ENCODE results near the gene NUDT8. TPM values are rescaled to one million over a fixed set of nuclear protein-coding genes. Genes with fewer than 3 reads are reported as not detected.

Gene NUDT8
- total RNA-seq, 4 donors from 2014 or later: 6.2 to 23.7 (median 9.6) TPM

GRCh38 chr11:67626970-67627369 is 2.8 kb downstream of the NUDT8 start:
- no peak for TF ChIP-seq CTCF (IDR thresholded peaks at IDR 0.05; ENCODE audit: low read depth)

- TF ChIP-seq CTCF (IDR thresholded peaks at IDR 0.05; ENCODE audit: low read depth): no peak
Measured at GRCh38 chr11:67617243-67617953, 12.3 kb downstream of the NUDT8 start.

- no peak for TF ChIP-seq CTCF (IDR thresholded peaks at IDR 0.05; ENCODE audit: low read depth)
Measured at GRCh38 chr11:67616431-67617242, 13.1 kb downstream of the NUDT8 start.

- TF ChIP-seq CTCF (IDR thresholded peaks at IDR 0.05; ENCODE audit: low read depth): no peak
Measured at GRCh38 chr11:67615728-67616430, 13.9 kb downstream of the NUDT8 start.

DNA sequence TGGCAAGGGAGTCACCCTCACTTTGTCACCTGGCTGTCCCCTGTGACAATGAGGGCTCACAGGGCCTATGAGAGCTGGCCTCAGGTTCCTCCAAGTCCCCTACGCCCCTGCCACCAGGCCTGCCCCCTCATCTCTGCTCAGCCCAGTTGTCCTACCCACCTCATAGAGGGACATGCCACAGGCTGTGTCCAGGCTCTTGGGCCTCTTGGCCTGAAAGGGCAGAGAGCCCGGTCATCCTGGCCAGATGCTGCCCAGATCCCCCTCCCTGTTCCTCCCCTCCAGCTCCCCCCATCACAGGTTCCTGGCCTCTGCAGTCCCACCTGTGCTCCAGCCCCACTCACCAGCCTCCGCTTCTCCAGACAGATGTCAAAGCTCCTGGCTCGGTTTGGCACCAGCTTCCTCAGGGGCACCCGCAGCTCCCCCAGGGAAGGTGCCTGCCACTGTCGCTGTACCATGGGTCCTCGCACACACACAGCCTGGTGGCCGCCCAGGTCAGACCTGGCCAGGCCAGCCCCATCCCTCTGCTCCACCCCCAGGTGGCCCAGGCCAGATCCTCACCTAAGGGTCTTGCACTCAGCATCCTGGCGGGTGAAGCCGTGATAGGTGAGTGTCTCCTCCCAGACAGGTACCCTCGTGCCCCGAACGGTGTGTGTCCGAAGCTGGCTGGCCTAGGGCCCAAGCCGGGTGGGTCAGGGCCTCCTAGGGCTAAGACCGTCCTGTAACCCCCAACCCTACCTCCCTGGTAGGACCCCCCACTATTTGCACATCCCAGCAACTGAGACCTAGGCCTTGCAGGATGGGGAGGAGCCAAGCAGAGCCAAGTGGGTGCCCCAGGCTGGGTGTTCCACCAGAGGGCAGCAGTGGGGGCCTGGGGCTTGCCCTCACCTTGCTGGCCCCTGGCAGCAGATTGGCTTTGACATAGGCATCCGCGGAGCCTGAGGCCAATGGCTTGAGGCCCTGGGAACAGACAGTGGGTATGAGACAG is 14.7 kb downstream of the NUDT8 start:
- no peak for TF ChIP-seq CTCF (IDR thresholded peaks at IDR 0.05; ENCODE audit: low read depth)

- TF ChIP-seq CTCF (IDR thresholded peaks at IDR 0.05; ENCODE audit: low read depth): no peak
Measured at GRCh38 chr11:67613960-67614715, 15.6 kb downstream of the NUDT8 start.
